RPMI8226 (cell line): ENCODE results near the gene ARHGAP24.
A peak's percentile ranks its signal among the peaks of the same experiment; 100 is the strongest.
"Not testable (repeated sequence)": the region's sequence is repeated elsewhere in the genome, so short reads cannot be mapped to it uniquely, and the experiment has no call there.

Source experiments
- DNase-seq: peaks from one replicate; pipeline ENCODE4 v3.0.0-alpha.2; 2015

Gene ARHGAP24

GRCh38 chr4:85870298-85871083 lies 395.5 kb downstream of the ARHGAP24 start:
- DNase-seq = no peak

GRCh38 chr4:85873566-85873965 lies 398.6 kb downstream of the ARHGAP24 start:
- no peak for DNase-seq

GRCh38 chr4:85879518-85879917 lies 404.6 kb downstream of the ARHGAP24 start:
- DNase-seq = no peak

GRCh38 chr4:85883180-85883579 lies 408.2 kb downstream of the ARHGAP24 start:
- DNase-seq = no peak

GRCh38 chr4:85884251-85884650 lies 409.3 kb downstream of the ARHGAP24 start:
- no peak for DNase-seq

GRCh38 chr4:85886665-85887064 lies 411.7 kb downstream of the ARHGAP24 start:
- no peak for DNase-seq

- DNase-seq = no peak
Measured at GRCh38 chr4:85889314-85889713, 414.4 kb downstream of the ARHGAP24 start.

GRCh38 chr4:85895755-85896154 lies 420.8 kb downstream of the ARHGAP24 start:
- no peak for DNase-seq

GRCh38 chr4:85898231-85898630 lies 423.3 kb downstream of the ARHGAP24 start:
- no peak for DNase-seq

- DNase-seq = no peak
Measured at GRCh38 chr4:85901500-85901899, 426.6 kb downstream of the ARHGAP24 start.

GRCh38 chr4:85902647-85903046 lies 427.7 kb downstream of the ARHGAP24 start:
- DNase-seq = not testable (repeated sequence)

- peak; percentile 91 for DNase-seq
Measured at GRCh38 chr4:85905761-85906160, 430.8 kb downstream of the ARHGAP24 start.

- no peak for DNase-seq
Measured at GRCh38 chr4:85907001-85907400, 432.1 kb downstream of the ARHGAP24 start.

- DNase-seq = peak; percentile 94
Measured at GRCh38 chr4:85909851-85910250, 434.9 kb downstream of the ARHGAP24 start.

GRCh38 chr4:85910985-85911384 lies 436.0 kb downstream of the ARHGAP24 start:
- peak; percentile 34 for DNase-seq

GRCh38 chr4:85913931-85914694 lies 439.2 kb downstream of the ARHGAP24 start:
- DNase-seq = no peak

- not testable (repeated sequence) for DNase-seq
Measured at GRCh38 chr4:85915570-85915969, 440.6 kb downstream of the ARHGAP24 start.

GRCh38 chr4:85919200-85919887 lies 444.4 kb downstream of the ARHGAP24 start:
- DNase-seq = no peak

- DNase-seq = no peak
Measured at GRCh38 chr4:85925071-85925470, 450.1 kb downstream of the ARHGAP24 start.

GRCh38 chr4:85928775-85929591 lies 454.0 kb downstream of the ARHGAP24 start:
- DNase-seq = peak; percentile 60

GRCh38 chr4:85929961-85930665 lies 455.2 kb downstream of the ARHGAP24 start:
- DNase-seq = peak; percentile 75
